PC-3 (cell line): ENCODE measurements around the gene TTC7B.

ENCODE experiments used
- CTCF ChIP-seq: fragments of 300-600 bp; sonication (generic); conservative IDR thresholded peaks from 2 replicates; pipeline ENCODE4 v1.5.1; 2017; ENCODE audit warnings: antibody characterized with exemption, low read depth, mild to moderate bottlenecking, low read length
- EZH2 ChIP-seq: fragments of 300-600 bp; sonication (generic); IDR thresholded peaks from one replicate; pipeline ENCODE4 v1.6.1; 2017; ENCODE audit warnings: antibody characterized with exemption, mild to moderate bottlenecking, low read length; ENCODE audit not compliant: unreplicated experiment

GRCh38 chr14:90604356-90604755 is 211.9 kb downstream of the TTC7B start:
- TF ChIP-seq CTCF (no peak), EZH2 (no peak)
